Left colon (tissue), 2 donors: ENCODE measurements around the gene PRCD. TPM values are rescaled to one million over a fixed set of nuclear protein-coding genes. Genes with fewer than 3 reads are reported as not detected.
A peak's percentile ranks its signal among the peaks of the same experiment; 100 is the strongest.
"Not testable (repeated sequence)": the region's sequence is repeated elsewhere in the genome, so short reads cannot be mapped to it uniquely, and the experiment has no call there.

Experiments used
- ATAC-seq: fragments of 200-7000 bp; cut with Tn5 transposase; one replicate; pipeline ENCODE4 v1.9.1; 2020; ENCODE audit warnings: mild to moderate bottlenecking, moderate library complexity
- DNase-seq, 2 donors: peaks; one replicate each; pipeline ENCODE4 v3.0.0-alpha.2; 2020
- intact Hi-C, 2 donors: fragments of 100-400 bp; cut with DNase I in 1 of 2; cut with micrococcal nuclease in 1 of 2; formaldehyde crosslinking; loops; one replicate each; pipeline versions ENCODE4 v1.11.2 to v1.14.0; 2022; cut with DNase I, micrococcal nuclease
- total RNA-seq, 2 donors: library from RNA; stranded (reverse); fragmentation: NEBNext Ultra II Directional; extraction: Animal tissue kit (Norgen Biotek cat#: 25700); gene quantifications; one replicate each; pipeline ENCODE4 v1.2.1, GENCODE V29; 2021
- donor health status: DM: no; HTN: no; CAD: no.
- donor health status: DM: yes; HTN: yes; CAD: no.

PRCD gene
- total RNA-seq, 2 donors from 2014 or later: 0.92 to 2.3 TPM

DNA sequence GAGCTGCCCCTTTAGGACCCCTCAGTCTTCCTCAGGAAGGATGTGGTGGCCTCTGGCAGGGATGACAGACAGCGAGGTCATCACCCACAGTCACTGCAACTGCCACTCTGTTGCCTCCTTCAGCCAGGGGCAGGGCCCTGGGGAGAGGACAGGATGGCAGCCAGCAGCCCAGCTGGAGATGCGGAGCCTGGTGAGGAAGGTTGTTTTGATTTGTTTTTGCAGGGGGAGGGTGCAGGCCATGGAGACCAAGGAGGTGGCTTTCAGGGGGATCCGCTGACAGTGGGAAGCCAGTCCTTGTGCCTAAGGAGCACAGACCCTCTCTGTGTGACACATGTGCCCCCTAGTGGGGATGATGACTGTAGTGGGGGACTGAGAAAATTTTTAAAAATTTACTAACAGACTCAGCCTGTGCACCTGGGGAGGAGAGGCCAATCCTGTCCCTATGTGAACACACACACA lies 7.4 kb downstream of the PRCD start:
- peak; percentile 59 for ATAC-seq
- peak in 1 of 2 donors; percentile 65 for DNase-seq
- intact Hi-C loops: no loop called here

DNA sequence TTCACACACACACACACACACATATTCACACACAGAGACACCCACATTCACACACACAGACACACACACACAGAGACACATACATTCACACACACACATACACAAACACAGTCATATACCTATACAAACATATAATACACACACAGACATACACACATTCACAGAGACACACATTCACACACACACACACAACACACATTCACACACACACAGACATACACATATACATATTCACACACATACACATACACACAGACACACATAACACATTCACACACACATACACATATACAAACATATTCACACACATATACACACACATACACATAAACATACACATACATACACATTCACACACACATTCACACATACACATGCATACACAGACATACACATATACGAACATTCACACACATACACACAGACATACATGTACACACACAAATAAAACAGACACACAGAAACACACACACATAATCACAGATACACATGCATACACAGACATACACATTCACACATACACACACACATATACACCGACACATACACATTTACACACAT lies 7.9 kb downstream of the PRCD start:
- DNase-seq: no peak
- ATAC-seq: no peak
- intact Hi-C loops: no loop called here

DNA sequence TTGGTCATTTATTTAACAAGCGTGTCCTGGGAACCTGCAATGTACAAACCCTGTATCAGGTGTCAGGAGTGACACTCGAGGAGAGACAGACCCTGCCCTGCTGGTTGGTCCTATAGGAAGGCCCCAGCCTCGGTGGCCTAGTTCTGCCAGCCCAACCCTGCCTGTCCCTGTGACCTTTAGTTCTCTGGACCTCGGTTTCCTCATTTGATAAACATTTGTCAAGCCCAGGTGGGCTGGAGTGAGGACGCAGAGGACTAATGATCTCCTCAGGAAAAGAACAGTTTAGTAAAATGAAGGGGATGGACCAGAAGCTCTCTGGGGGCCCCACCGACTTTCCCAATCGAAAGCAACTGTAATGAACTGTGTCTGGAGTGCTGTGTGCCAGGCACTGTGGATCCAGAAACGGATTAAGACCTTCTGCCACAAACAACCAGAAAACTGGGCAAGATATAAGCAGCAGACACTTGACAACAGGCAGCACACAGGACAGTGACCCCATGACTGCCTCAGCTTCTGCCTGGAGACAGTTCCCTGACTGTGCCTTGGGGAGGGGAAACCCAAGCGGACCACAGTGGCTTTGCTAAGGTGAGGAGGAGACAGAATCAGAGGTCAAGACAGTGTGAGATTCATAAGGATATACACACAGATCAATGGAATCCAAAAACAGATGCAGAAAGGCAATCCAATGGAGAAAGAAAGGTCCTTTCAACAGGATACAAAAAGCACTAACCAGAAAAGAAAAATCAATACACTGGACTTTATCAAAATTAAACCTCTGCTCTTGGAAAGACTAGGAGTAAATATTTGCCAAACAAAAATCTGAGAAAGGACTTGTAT lies 8.8 kb downstream of the PRCD start:
- DNase-seq (no peak), ATAC-seq (no peak)
- intact Hi-C loops: no loop called here

DNA sequence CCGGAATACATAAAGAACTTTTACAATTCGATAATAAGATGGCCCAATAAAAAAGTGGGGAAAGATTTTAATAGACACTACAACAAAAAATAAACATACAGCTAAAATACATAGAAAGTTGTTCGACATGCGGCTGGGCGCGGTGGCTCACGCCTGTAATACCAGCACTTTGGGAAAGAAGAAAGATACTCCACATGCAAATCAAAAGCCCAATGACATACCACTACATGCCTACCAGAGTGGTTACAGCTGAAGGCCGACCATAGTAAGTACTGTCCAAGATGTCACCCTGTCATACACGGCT lies 9.3 kb downstream of the PRCD start:
- intact Hi-C loops: no loop called here

DNA sequence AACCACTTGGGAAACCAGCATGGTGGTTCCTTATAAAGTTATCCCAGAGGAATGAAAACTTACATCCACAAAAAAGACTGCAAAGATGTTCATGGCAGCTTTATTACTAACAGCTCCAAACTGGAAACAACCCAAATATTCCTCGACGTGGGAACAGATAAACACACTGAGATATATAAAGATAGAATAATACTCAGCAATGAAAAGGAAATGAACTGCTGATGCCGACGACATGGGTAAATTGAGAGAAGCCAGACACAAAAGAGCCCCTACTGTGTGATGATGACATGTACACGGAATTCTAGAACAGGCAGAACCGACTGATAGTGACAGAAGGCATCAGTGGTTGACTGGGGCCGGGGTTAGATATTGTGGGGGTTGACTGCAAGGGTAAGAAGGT lies 9.7 kb downstream of the PRCD start:
- no peak for DNase-seq
- ATAC-seq: no peak

More for the DNA sequence above, 9.3 kb downstream of the PRCD start:
- DNase-seq: no peak
- no peak for ATAC-seq

DNA sequence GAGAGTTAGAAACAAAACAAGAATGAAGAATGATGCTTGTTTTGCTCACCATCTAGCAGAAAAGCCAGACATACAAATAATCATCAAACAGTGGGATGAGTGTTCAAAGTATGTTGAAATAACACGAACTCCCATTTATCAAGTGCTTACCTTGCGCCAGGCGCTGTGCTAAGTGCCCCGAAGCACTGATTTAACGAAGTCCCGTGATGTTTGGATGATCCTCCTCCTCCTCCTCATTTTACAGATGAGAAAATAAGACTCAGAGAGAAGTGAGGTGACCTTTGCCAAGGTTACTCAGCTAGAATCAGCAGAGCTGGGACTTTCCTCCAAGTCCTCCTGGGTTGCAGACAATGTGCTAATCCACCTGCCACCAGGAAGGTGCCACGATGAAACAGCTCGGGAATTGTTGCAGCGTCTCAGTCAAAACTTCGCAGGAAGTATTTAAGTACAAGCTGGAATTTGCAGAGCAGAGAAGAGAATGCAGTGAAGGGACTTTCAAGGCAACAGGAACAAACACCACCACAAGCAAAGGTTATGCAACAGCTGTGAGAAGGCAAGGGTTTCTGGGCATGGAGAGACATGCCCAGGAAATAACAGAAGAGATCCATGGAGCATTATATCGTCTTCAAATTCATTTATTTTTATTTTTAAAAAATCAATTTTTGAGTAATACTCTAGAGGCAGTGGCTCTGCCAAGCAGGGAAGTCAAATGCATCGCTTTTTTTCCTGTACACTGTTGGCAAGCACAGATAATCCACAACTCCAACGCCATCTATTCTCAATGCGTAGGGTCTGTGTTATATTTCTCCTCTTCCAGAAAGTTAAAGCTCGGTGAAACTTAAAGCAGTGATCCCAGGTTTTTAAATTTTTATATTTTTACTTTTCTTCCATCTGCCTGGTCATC lies 11.1 kb downstream of the PRCD start:
- peak; percentile 29 for ATAC-seq
- intact Hi-C loops: no loop called here
- DNase-seq: no peak

More for the DNA sequence above, 9.7 kb downstream of the PRCD start:
- intact Hi-C loops: no loop called here

DNA sequence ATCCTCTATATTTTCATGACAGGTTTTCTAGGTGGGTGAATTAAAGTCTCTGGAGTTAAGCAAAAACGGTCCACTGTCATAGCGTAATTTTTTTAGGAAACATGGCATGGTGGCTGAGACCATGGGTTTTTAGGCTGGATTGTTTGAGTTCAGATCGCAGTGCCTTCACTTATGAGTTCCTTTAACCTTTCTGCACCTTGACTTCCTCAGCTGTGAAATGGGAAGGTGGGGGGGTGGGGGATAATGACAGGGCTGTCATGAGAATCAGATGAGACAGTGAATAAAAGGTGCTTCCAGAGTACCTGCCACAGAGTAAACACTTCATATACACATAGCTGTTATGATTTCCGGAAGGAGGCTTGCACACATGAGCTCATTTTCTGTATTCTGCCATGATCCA lies 11.8 kb downstream of the PRCD start:
- intact Hi-C loops: no loop called here
- no peak for ATAC-seq
- no peak for DNase-seq

DNA sequence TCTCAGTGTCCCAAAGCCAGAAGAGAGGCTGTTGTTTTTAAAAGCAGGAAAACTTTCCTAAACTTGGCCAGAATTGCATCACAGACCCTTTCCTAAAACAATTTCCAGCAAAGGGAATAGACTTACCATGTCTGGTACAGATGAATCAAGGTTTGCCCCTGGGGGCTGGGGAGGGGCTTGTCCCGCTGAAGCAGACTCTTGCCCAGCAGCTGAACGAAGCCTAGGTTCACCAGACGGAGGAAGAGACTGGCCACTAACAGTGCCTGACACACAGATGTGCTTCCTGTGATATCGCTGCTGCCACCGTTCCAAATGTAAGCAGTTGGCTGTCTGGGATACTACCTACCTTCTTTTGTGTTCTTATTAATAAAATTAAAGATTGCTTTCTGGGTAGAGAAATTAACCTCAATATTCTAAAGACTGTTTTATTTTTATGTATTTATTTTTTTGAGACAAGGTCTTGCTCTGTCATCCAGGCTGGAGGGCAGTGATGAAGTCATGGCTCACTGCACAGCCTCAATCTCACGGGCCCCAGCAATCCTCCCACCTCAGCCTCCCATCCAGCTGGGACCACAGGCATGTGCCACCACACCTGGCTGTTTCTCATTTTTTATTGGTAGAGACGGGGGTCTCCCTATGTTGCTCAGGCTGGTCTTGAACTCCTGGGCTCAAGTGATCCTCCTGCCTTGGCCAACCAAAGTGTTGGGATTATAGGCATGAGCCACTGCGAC lies 13.5 kb downstream of the PRCD start:
- no peak for ATAC-seq
- DNase-seq: no peak

DNA sequence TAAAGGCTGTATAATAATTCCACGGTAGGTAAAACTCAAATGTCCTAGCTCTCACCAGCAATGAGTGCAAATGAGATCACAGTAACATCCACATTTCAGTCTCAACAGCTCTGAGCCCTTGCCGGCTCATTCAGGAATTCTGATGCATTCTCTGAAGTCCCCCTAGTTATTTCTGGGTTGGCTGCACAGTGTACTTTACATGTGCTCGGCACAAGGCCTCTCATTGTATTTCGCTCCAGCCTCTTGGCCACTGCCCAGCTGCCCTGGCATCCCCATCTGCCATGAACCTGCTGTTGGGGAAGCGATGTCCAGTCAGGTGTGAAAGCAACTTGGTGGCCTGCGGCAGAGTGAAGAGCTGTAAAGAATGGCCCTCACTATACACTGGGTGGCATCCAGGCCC lies 14.3 kb downstream of the PRCD start:
- DNase-seq (no peak), ATAC-seq (no peak)
- intact Hi-C loops: no loop called here

More for the DNA sequence above, 13.5 kb downstream of the PRCD start:
- intact Hi-C loops: no loop called here

DNA sequence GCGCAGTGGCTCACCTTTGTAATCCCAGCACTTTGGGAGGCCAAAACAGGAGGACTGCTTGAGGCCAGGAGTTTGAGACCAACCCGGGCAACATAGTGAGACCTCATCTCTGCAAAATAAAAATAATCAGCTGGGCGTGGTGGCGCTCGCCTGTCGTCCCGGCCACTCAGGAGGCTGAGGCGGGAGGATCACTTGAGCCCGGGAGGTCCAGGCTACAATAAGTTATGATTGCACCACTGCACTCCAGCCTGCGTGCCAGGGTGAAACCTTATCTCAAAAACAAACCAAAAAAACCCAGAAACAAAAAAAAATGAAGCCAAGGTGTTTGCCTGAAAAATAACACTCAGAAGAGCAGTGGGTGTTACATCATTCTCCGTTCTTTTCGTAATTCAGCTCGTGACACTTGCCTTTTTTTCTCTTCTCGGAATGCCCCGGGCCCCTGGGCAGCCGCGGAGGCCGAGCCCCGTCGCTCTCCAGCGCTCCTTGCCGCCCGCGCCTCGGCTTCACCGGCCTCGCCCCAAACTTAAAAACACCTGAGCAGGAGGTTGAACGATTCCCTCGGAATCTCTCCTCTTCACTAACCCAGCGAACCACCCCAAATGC lies 17.0 kb downstream of the PRCD start:
- DNase-seq: peak in 1 of 2 donors; percentile 57
- intact Hi-C loops: loop anchor here in 1 of 2 donors (5.0 kb wide), 1 partner anchor 160 kb away; no protein-coding TSS in a partner anchor
- ATAC-seq: peak; percentile 55

DNA sequence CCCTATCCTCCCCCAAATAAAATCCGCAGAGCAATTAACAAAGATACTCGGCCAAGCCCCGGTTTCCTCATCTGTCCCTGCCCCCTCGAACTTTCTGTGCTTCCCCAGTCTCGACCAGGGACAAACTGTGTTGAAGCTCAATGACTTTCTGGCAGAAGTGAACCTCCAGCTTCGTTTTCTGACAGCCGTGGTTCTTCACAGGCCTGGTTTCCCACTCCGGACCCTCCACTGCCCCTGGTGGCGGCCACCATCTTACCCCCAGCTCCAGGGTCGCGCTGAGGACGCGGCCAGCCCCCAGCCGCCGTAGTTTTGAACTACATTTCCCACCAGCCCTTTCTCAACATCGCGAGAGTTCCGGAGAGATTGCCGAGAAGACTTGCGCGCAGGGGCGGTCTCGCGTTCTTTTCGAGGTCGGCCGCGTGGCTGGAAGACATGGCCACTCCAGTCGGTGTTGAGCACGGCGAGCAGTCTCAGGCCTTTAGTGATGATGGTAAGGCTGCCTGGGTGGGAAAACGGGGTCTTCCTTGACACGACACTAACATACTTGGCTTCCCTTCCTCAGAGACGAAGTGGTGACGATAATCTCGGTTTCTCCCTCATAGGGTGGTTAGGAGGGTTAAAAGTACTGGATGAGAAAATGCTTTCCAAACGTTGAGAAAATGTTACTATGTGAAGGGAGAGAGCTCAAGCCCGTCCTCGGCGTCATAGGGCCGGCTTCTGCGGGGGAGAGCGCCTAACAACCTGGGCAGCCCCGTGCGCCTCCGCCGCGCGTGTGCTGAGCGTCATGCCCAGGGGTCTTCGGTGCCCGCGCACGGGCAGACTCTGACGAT lies 17.7 kb downstream of the PRCD start:
- ATAC-seq (peak; percentile 95), DNase-seq (peak; percentile 95 to 96)
- intact Hi-C loops: loop anchor here in 1 of 2 donors (5.0 kb wide), 1 partner anchor 160 kb away; no protein-coding TSS in a partner anchor

DNA sequence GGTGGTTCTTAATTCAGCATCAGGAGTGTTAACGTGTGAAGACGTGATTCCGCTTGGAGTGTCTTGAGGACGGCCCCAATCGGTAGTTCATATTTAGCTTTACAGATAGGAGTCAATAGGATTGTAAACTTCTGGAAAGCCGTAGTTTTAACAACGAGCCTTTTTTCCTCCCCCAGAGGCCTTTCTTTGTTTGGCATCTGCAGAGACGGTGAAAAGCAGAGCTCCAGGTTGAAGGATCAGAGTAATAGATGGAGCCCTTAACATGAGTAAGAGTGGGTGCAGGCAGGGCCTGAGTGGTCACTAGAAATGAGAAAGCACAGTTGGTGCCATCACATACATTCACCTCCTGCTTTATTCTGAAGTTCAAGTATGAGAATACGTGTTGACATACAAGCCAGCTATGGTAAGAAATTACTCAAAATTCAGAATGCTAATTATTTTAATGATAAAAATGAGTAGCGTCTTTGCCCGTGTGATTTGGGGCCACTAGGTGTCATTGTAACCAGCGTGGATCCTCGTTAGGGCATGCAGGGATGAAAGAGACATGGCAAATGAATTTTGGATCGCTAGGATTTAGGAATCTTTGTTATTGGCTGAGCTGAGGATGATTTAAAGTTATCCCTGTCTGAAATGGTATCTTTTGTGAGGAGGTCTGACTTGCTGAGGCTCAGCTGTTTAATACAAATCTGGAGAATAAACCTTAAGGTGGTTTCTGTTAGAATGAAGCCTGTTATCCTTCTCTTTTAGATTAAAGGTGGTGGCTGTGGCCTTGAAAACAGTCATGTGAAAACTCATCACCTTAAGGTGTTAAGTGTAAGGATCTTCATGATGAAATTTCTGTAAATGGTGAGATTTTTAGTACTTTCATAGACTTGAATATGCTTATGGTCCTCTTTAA lies 18.6 kb downstream of the PRCD start:
- ATAC-seq (peak; percentile 31), DNase-seq (no peak)
- intact Hi-C loops: loop anchor here in 1 of 2 donors (5.0 kb wide), 1 partner anchor 159 kb away; no protein-coding TSS in a partner anchor

DNA sequence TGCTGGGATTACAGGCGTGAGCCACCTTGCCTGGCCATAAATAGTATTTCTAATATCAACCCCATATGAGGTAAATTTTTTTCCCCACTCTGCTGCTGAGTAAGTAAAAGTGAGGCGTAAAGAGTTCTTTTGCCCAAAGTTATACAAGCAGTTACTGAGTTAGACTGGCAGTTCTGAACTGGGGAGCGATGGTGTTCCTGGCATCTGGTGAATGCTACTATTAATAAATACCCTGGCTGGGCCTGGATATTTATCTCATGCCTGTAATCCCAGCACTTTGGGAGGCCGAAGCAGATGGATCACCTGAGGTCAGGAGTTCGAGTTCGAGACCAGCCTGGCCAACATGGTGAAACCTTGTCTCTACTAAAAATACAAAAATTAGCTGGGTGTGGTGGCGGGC lies 19.6 kb downstream of the PRCD start:
- ATAC-seq, DNase-seq: not testable (repeated sequence)
- intact Hi-C loops: loop anchor here in 1 of 2 donors (5.0 kb wide), 1 partner anchor 158 kb away; no protein-coding TSS in a partner anchor

DNA sequence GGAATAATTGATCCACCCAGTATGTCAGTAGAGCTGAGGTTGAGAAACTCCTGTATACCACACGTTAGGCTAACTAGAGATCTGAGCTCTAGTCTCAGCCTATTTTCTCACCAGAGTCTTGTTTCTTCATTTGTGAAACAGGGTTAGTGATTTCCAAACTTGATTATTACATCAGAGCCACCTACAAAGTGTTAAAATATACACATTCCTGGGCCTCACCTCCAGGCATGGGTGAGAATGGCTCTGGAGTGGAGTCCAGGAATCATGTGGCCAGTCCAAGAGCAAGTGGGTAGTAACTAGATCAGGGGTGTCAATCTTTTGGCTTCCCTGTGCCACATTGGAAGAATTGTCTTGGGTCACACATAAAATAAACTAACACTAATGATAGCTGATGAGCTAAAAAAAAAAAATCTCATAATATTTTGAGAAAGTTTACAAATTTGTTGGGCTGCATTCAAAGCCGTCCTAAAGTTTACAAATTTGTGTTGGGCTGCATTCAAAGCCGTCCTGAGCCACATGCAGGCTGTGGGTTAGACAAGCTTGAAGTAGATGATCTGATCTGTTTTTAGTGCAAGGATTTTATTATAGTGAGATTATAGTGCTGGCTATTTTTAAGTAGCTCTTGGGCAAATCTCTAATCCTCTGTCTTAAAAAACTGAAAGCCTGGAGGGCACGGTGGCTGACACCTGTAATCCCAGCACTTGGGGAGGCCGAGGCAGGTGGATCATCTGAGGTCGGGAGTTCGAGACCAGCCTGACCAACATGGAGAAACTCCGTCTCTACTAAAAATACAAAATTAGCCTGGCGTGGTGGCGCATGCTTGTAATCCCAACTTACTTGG lies 20.4 kb downstream of the PRCD start:
- DNase-seq (no peak), ATAC-seq (no peak)
- intact Hi-C loops: no loop called here

DNA sequence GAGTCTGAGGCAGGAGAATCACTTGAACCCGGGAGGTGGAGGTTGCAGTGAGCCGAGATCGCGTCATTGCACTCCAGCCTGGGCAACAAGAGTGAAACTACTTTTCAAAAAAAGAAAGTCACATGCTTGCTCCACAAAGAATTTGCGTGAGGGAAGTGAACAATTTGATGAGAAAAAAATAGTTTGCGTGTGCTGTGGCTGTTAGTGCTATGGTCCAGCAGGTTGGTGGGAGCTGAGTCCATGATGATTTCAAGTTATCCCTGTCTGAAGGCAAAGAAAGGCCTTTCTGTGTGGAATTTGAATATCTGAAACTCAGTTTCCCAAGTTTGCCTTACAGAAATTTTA lies 21.0 kb downstream of the PRCD start:
- intact Hi-C loops: no loop called here
- DNase-seq (no peak), ATAC-seq (no peak)

DNA sequence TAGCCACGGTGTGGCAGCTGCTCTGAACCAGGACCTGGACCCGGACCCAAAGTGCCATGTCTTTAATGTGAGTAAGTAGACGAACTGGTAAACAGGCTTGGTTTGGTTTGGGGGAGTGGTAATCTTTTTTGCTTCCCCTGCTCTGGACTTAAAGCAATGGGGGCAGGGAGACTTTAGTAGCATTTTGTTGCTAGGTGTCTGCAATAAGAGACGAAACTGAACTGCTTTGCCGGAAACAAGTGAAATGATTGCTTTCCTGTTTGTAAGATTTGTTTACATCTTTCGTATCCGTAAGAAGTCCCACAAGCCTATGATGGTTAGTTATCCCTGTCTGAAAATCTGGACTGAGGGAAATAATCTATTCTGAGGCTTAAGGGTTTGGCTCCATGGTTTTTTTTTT lies 21.5 kb downstream of the PRCD start:
- intact Hi-C loops: no loop called here
- ATAC-seq: no peak
- no peak for DNase-seq
